Frontal cortex (tissue), 1 donor: ENCODE measurements around the gene GFPT1. TPM values are rescaled to one million over a fixed set of nuclear protein-coding genes. Genes with fewer than 3 reads are reported as not detected.

Source experiments
- small RNA-seq: library from RNA; depleted of rRNA; stranded (forward); fragments of <200 nt; gene quantifications from one replicate; pipeline ENCODE3, GENCODE V24; 2014
- total RNA-seq: library from RNA; depleted of rRNA; stranded (reverse); fragments of >200 nt; gene quantifications from one replicate; pipeline ENCODE4 v1.2.3, GENCODE V29; 2014

GFPT1 gene
- total RNA-seq, 1 donor from 2014 or later, result 97.4 TPM

Small RNA genes within 50 kb of the gene (small RNA-seq; reads per million reads assigned to genes)
- gene RF00019, result not detected

Other genes with a start within 250 kb of the GFPT1 start
- 56.7 TPM for gene NFU1, start 50.2 kb upstream of the GFPT1 start, total RNA-seq